GM23248 (cell line): ENCODE results near the gene FBN1. TPM values are rescaled to one million over a fixed set of nuclear protein-coding genes. Genes with fewer than 3 reads are reported as not detected.

Experiments
- DNase-seq: peaks from one replicate; pipeline ENCODE4 v3.0.0-alpha.2; 2015
- H2AFZ ChIP-seq: fragments of 200-600 bp; sonication (generic); 2 replicates; pipeline ENCODE4 v1.6.1; 2016; ENCODE audit warnings: antibody characterized with exemption
- H3F3A ChIP-seq: fragments of 200-600 bp; sonication (generic); 2 replicates; pipeline ENCODE4 v1.6.1; 2016; ENCODE audit warnings: mild to moderate bottlenecking, antibody characterized with exemption, mixed run types; ENCODE audit not compliant: insufficient read depth
- H3K27ac ChIP-seq: fragments of 200-600 bp; sonication (generic); 2 replicates; pipeline ENCODE4 v1.5.1; 2016; ENCODE audit warnings: mild to moderate bottlenecking
- H3K27me3 ChIP-seq: fragments of 200-600 bp; sonication (generic); replicated peaks from 2 replicates; pipeline ENCODE4 v1.6.1; 2016; ENCODE audit warnings: mild to moderate bottlenecking; ENCODE audit not compliant: insufficient read depth
- H3K36me3 ChIP-seq: fragments of 200-600 bp; sonication (generic); 2 replicates; pipeline ENCODE4 v1.6.1; 2016; ENCODE audit warnings: low read depth, mild to moderate bottlenecking
- H3K4me1 ChIP-seq: fragments of 200-600 bp; sonication (generic); 2 replicates; pipeline ENCODE4 v1.6.1; 2016; ENCODE audit warnings: mild to moderate bottlenecking; ENCODE audit not compliant: insufficient read depth
- H3K4me2 ChIP-seq: fragments of 200-600 bp; sonication (generic); one replicate; pipeline ENCODE4 v1.6.1; 2016; ENCODE audit warnings: mild to moderate bottlenecking; ENCODE audit not compliant: unreplicated experiment
- H3K4me3 ChIP-seq: fragments of 200-600 bp; sonication (generic); 2 replicates; pipeline ENCODE4 v1.5.1; 2016; ENCODE audit warnings: mild to moderate bottlenecking
- H3K79me2 ChIP-seq: fragments of 200-600 bp; sonication (generic); 2 replicates; pipeline ENCODE4 v1.6.1; 2016; ENCODE audit warnings: mild to moderate bottlenecking; ENCODE audit not compliant: insufficient read depth
- H3K9ac ChIP-seq: fragments of 200-600 bp; sonication (generic); 2 replicates; pipeline ENCODE4 v1.6.1; 2016; ENCODE audit warnings: mild to moderate bottlenecking
- H3K9me2 ChIP-seq: fragments of 200-600 bp; sonication (generic); 2 replicates; pipeline ENCODE4 v1.6.1; 2016; ENCODE audit warnings: mixed run types, mild to moderate bottlenecking, moderate library complexity; ENCODE audit not compliant: insufficient read depth
- H3K9me3 ChIP-seq: fragments of 200-600 bp; sonication (generic); one replicate; pipeline ENCODE4 v1.6.1; 2017; ENCODE audit warnings: low read depth
- H4K20me1 ChIP-seq: fragments of 200-600 bp; sonication (generic); 2 replicates; pipeline ENCODE4 v1.6.0; 2016; ENCODE audit not compliant: insufficient read depth
- EZH2 ChIP-seq: fragments of 200-600 bp; sonication (generic); IDR thresholded peaks from 2 replicates; pipeline ENCODE4 v1.6.1; 2018; ENCODE audit warnings: antibody characterized with exemption, mild to moderate bottlenecking; ENCODE audit not compliant: insufficient read depth, poor library complexity, severe bottlenecking
- EZH2phosphoT487 ChIP-seq: fragments of 200-600 bp; sonication (generic); IDR thresholded peaks from 2 replicates; pipeline ENCODE4 v1.6.1; 2018; ENCODE audit warnings: antibody characterized with exemption, moderate library complexity, mild to moderate bottlenecking, low read depth; ENCODE audit not compliant: insufficient read depth
- WGBS, 2 experiments: methylation state at CpG; one replicate each; pipeline ENCODE4 v1.1.6; 2015 to 2017; ENCODE audit warnings: low lambda C conversion rate in 2 of 2, low coverage in 1 of 2; ENCODE audit errors: missing lambda C conversion rate in 2 of 2; 5-methylcytosine and 5-hydroxymethylcytosine counted together
- in situ Hi-C: fragments of 300-500 bp; cut with MboI; formaldehyde crosslinking; loops from 2 replicates; pipeline ENCODE4 v1.15.0; 2020
- polyA plus RNA-seq: library from polyadenylated mRNA; unstranded; fragments of >200 nt; fragmentation: Nextera tagmentation; extraction: Ambion mirVana; gene quantifications from 2 replicates; pipeline ENCODE4 v1.2.1, GENCODE V29; 2016
- total RNA-seq: library from RNA; depleted of rRNA; stranded (reverse); fragments of >200 nt; shearing (Covaris generic); gene quantifications from 2 replicates; pipeline ENCODE4 v1.2.3, GENCODE V29; 2014

Gene FBN1
- total and polyA plus RNA-seq, 2 experiments from 2014 or later = 374 to 1,478 TPM

DNA sequence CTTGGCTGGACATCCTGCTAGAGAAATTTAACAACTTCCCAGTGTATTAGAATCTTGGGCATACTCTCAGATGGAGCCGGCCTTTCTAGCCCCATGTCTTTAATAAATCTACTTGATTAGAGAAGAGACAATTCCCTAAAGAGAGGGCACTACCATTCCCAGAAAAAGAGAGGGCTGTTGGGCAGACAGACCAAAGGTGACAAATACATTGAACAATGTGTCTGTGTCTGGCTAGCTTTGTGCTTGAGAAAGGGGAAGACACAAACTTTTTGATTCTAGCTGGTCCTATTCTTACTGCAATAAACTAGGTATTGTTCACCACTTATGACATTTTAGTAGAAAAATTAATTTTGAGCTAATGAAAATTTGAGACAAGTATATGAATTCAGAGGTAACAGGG is 256.6 kb downstream of the FBN1 start:
- TF ChIP-seq EZH2phosphoT487 = no peak
- no peak for TF ChIP-seq EZH2
- H3K79me2 ChIP-seq = no peaks in the 10 kb centered on the region
- H2AFZ ChIP-seq = no peak overlapping the region
- WGBS, 2 experiments = 0 to 7% methylated on average over 1 of the region's 1 CpG
- DNase-seq = peak; percentile 70
- no peaks in the 10 kb centered on the region for H3K9me3 ChIP-seq
- no peak overlapping the region for H3K4me3 ChIP-seq
- H3K36me3 ChIP-seq = no peaks in the 10 kb centered on the region
- H3K27me3 ChIP-seq = no peaks in the 10 kb centered on the region
- H3F3A ChIP-seq = peaks cover 87% of the 10 kb centered on the region
- H3K9me2 ChIP-seq = no peaks in the 10 kb centered on the region
- in situ Hi-C loops = no loop called here
- peak overlapping the region; percentile 76 for H3K9ac ChIP-seq
- peak overlapping the region; percentile 66 for H3K4me2 ChIP-seq
- H3K27ac ChIP-seq = peak overlapping the region; percentile 99
- peaks cover 81% of the 10 kb centered on the region for H3K4me1 ChIP-seq
- no peaks in the 10 kb centered on the region for H4K20me1 ChIP-seq

GRCh38 chr15:48388016-48388851 is 257.3 kb downstream of the FBN1 start:
- peak; percentile 62 for DNase-seq
- Histone ChIP-seq H3K27ac (peak overlapping the region; percentile 99), H2AFZ (no peak overlapping the region), H3K4me1 (peaks cover 86% of the 10 kb centered on the region), H3K9ac (peak overlapping the region; percentile 76), H3K4me3 (no peak overlapping the region), H3K9me2 (no peaks in the 10 kb centered on the region), H3K27me3 (no peaks in the 10 kb centered on the region), H3K36me3 (no peaks in the 10 kb centered on the region), H3K4me2 (peak overlapping the region; percentile 66), H3K79me2 (no peaks in the 10 kb centered on the region), H3K9me3 (no peaks in the 10 kb centered on the region), H3F3A (peaks cover 87% of the 10 kb centered on the region), H4K20me1 (no peaks in the 10 kb centered on the region)
- in situ Hi-C loops = no loop called here
- TF ChIP-seq EZH2 (no peak), EZH2phosphoT487 (no peak)
- 7 to 15% methylated on average over 4 of the region's 4 CpGs for WGBS, 2 experiments

- peak overlapping the region; percentile 90 for H3K9ac ChIP-seq
- H3K36me3 ChIP-seq = no peaks in the 10 kb centered on the region
- no peaks in the 10 kb centered on the region for H3K27me3 ChIP-seq
- peaks cover 69% of the 10 kb centered on the region for H3F3A ChIP-seq
- TF ChIP-seq EZH2phosphoT487 (no peak), EZH2 (no peak)
- 1 to 2% methylated on average over 4 of the region's 4 CpGs for WGBS, 2 experiments
- no peaks in the 10 kb centered on the region for H3K9me3 ChIP-seq
- H3K4me3 ChIP-seq = peak overlapping the region; percentile 25
- DNase-seq = peak; percentile 99
- H3K9me2 ChIP-seq = no peaks in the 10 kb centered on the region; the same call in 1 of the 2 replicates
- in situ Hi-C loops = no loop called here
- peak overlapping the region; percentile 99 for H3K27ac ChIP-seq
- H3K4me1 ChIP-seq = peaks cover 63% of the 10 kb centered on the region
- H2AFZ ChIP-seq = no peak overlapping the region
- peak overlapping the region; percentile 77 for H3K4me2 ChIP-seq
- no peaks in the 10 kb centered on the region for H3K79me2 ChIP-seq
- H4K20me1 ChIP-seq = no peaks in the 10 kb centered on the region
Observed at GRCh38 chr15:48385031-48385830, 260.3 kb downstream of the FBN1 start.

DNA sequence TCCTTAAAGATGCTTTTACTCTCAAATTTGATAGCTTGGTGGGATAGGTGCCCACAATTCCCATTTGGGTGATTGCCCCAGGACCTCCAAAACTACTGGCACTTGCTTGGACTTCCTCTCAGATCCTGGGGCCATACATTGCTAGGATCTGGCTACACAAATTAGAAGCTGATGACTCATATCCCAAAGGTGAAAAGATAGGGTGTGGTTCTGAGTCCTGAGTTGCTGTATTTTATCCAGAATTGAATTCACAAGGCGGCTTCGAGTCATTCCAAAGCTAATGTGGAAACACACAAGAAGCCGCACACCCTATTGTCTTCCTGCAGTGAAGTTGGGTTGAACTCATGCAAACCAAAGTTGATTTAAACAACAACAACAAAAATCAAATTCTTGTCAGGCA is 260.9 kb downstream of the FBN1 start:
- WGBS, 2 experiments = 12 to 13% methylated on average over 3 of the region's 3 CpGs
- Histone ChIP-seq H2AFZ (no peak overlapping the region), H3K27me3 (no peaks in the 10 kb centered on the region), H3K4me2 (peak overlapping the region; percentile 77), H3K9me2 (no peaks in the 10 kb centered on the region; the same call in 1 of the 2 replicates), H3K4me1 (peaks cover 57% of the 10 kb centered on the region), H3K9me3 (no peaks in the 10 kb centered on the region), H3K27ac (peak overlapping the region; percentile 99), H3K4me3 (peak overlapping the region; percentile 5; the same call in 1 of the 2 replicates), H3K36me3 (no peaks in the 10 kb centered on the region), H3F3A (peaks cover 63% of the 10 kb centered on the region), H3K9ac (peak overlapping the region; percentile 90), H4K20me1 (no peaks in the 10 kb centered on the region), H3K79me2 (no peaks in the 10 kb centered on the region)
- DNase-seq = peak; percentile 70
- TF ChIP-seq EZH2 = no peak
- TF ChIP-seq EZH2phosphoT487 = no peak
- in situ Hi-C loops = no loop called here
